ENCODE data around the gene CCNF. TPM values are rescaled to one million over a fixed set of nuclear protein-coding genes. Genes with fewer than 3 reads are reported as not detected.

CCNF gene
- total and polyA plus RNA-seq, 10 of the 15 experiments (the other 5 are each of a cell fraction or from before 2014, with no cell fraction given): 4.0 to 63.2 (median 27.5) TPM

GRCh38 chr16:2462031-2462866 is 33.0 kb downstream of the CCNF start:
- no peak overlapping the region for H3K9ac ChIP-seq (ENCODE audit: control insufficient read depth, insufficient read depth, low read length)
- ChIA-PET POLR2A (no interaction called here), CTCF (interaction anchor here (0.5 kb wide), 1 partner anchor 39 kb away, joined by 3 read pairs; no protein-coding TSS in a partner anchor), SMC1A (ENCODE audit: uncharacterized antibody, unreplicated experiment) (interaction anchor here (1.1 kb wide), 1 partner anchor 12 kb away, joined by 3 read pairs; no protein-coding TSS in a partner anchor), RAD21 (ENCODE audit: unreplicated experiment) (no interaction called here)
- no peak for DNase-seq (ENCODE audit: low read depth, low spot score)
- intact Hi-C loops (cut with micrococcal nuclease; ENCODE audit: unreplicated experiment): no loop called here
- in situ Hi-C loops (cut with MboI): no loop called here
- no peaks in the 10 kb centered on the region for H4K20me1 ChIP-seq (ENCODE audit: control insufficient read depth, insufficient read depth)
- peaks cover 0 to 2% of the 10 kb centered on the region in 2 experiments; a peak in 2 of 4 replicates for H3K36me3 ChIP-seq (ENCODE audit: control insufficient read depth in 2 of 2, insufficient read depth in 2 of 2, low read length in 1 of 2)
- H3K4me3 ChIP-seq: no peak overlapping the region
- peaks cover 6% of the 10 kb centered on the region for H3K79me2 ChIP-seq (ENCODE audit: control insufficient read depth, insufficient read depth, low read length)
- peaks cover 8% of the 10 kb centered on the region; the same call in 1 of the 2 replicates for H3K4me1 ChIP-seq (ENCODE audit: control insufficient read depth, insufficient read depth, low read length)
- H3K27ac ChIP-seq (ENCODE audit: control insufficient read depth, insufficient read depth): no peak overlapping the region
- no peaks in the 10 kb centered on the region for H3K27me3 ChIP-seq (replicated peaks in 1 of 2; ENCODE audit: control insufficient read depth in 2 of 2, insufficient read depth in 2 of 2, low read length in 1 of 2)
- WGBS (ENCODE audit: insufficient coverage, insufficient replicate concordance, low lambda C conversion rate, missing lambda C conversion rate): 93% methylated on average over 23 of the region's 23 CpGs
- no peak overlapping the region for H2AFZ ChIP-seq (ENCODE audit: control insufficient read depth, low read depth, low read length)
- no peak overlapping the region for H3K4me2 ChIP-seq (ENCODE audit: control insufficient read depth, insufficient read depth)
- no peak for ATAC-seq
- FAIRE-seq: no peak
- BruUV-seq (replicated peaks): no TSS peak
- no peaks in the 10 kb centered on the region for H3K9me3 ChIP-seq (replicated peaks; ENCODE audit: control insufficient read depth, insufficient read depth, low read length)
- TF ChIP-seq RCOR1 (conservative IDR thresholded peaks at IDR 0.05; ENCODE audit: low read depth, low read length) (no peak), CBX3 (IDR thresholded peaks at IDR 0.05; ENCODE audit: borderline replicate concordance, low read depth) (no peak), ZBTB4 (CRISPR knock-in tag; IDR thresholded peaks at IDR 0.05) (no peak), IRF4 (IDR thresholded peaks at IDR 0.05; ENCODE audit: low read depth, low read length) (no peak), HDAC6 (IDR thresholded peaks at IDR 0.05; ENCODE audit: unreplicated experiment) (no peak), NFYB (IDR thresholded peaks at IDR 0.05; ENCODE audit: insufficient read depth, low read depth, low read length) (no peak), RELA (IDR thresholded peaks at IDR 0.05; ENCODE audit: borderline replicate concordance, partially characterized antibody) (no peak), BRCA1 (IDR thresholded peaks at IDR 0.05; ENCODE audit: low read depth, low read length) (no peak), CBX5 (IDR thresholded peaks at IDR 0.05; ENCODE audit: low read depth) (no peak), ZNF622 (IDR thresholded peaks at IDR 0.05) (no peak), KDM1A (IDR thresholded peaks at IDR 0.05; ENCODE audit: borderline replicate concordance) (no peak), NFYA (IDR thresholded peaks at IDR 0.05; ENCODE audit: borderline replicate concordance, low read depth, low read length) (no peak), PKNOX1 (IDR thresholded peaks at IDR 0.05) (no peak), SUPT20H (IDR thresholded peaks at IDR 0.05; ENCODE audit: borderline replicate concordance, control insufficient read depth, low read depth, low read length) (no peak), MYC (IDR thresholded peaks at IDR 0.05; ENCODE audit: insufficient read depth, insufficient read length, insufficient replicate concordance, low read length, severe bottlenecking) (no peak)
- TF ChIP-seq, protein P1, sequence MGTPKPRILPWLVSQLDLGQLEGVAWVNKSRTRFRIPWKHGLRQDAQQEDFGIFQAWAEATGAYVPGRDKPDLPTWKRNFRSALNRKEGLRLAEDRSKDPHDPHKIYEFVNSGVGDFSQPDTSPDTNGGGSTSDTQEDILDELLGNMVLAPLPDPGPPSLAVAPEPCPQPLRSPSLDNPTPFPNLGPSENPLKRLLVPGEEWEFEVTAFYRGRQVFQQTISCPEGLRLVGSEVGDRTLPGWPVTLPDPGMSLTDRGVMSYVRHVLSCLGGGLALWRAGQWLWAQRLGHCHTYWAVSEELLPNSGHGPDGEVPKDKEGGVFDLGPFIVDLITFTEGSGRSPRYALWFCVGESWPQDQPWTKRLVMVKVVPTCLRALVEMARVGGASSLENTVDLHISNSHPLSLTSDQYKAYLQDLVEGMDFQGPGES (IDR thresholded peaks at IDR 0.05): no peak
